Uterus (tissue), 2 donors: Measurements from ENCODE around the gene SAV1.

Experiments used
- CTCF ChIP-seq, 4 experiments: fragments of 200-600 bp in 2 of 4; fragments of 450-650 bp in 2 of 4; sonication (generic) in 2 of 4; IDR thresholded peaks; one replicate each; pipeline ENCODE4 v1.5.1; 2016 to 2019; ENCODE audit warnings: antibody characterized with exemption in 4 of 4, mild to moderate bottlenecking in 2 of 4, moderate library complexity in 1 of 4
- POLR2A ChIP-seq, 2 donors: fragments of 450-650 bp; IDR thresholded peaks; one replicate each; pipeline ENCODE4 v1.6.1; 2016; ENCODE audit warnings: antibody characterized with exemption in 2 of 2, mild to moderate bottlenecking in 1 of 2, moderate library complexity in 1 of 2

- TF ChIP-seq CTCF (IDR thresholded peaks at IDR 0.05) (no peak), POLR2A (IDR thresholded peaks at IDR 0.05) (no peak)
These were observed 11.6 kb upstream of the SAV1 start for GRCh38 chr14:50679674-50680073.
